Heart left ventricle (tissue), 16 donors: ENCODE results near the gene PLCD1. TPM values are rescaled to one million over a fixed set of nuclear protein-coding genes. Genes with fewer than 3 reads are reported as not detected.

ENCODE experiments used
- ATAC-seq, 4 donors: fragments of 200-7000 bp; cut with Tn5 transposase; one replicate each; pipeline ENCODE4 v1.9.1; 2020 to 2022; ENCODE audit warnings: moderate library complexity in 4 of 4, mild to moderate bottlenecking in 3 of 4, moderate number of reproducible peaks in 1 of 4
- DNase-seq, 5 donors: peaks; one replicate each; pipeline ENCODE4 v3.0.0-alpha.2; 2020
- H3K27ac ChIP-seq, 12 donors: fragments of 200-600 bp; sonication (generic) in 4 of 12; one replicate each; pipeline versions ENCODE4 v1.5.0 to v1.8.0; 2016 to 2022; ENCODE audit warnings: mild to moderate bottlenecking in 2 of 12
- H3K27me3 ChIP-seq, 9 donors: fragments of 200-600 bp; sonication (generic) in 2 of 9; one replicate each; pipeline versions ENCODE4 v1.5.1 to v1.8.0; 2016 to 2022; ENCODE audit warnings: mild to moderate bottlenecking in 3 of 9
- H3K36me3 ChIP-seq, 9 donors: fragments of 200-600 bp; sonication (generic) in 2 of 9; one replicate each; pipeline versions ENCODE4 v1.5.0 to v1.8.0; 2018 to 2022; ENCODE audit warnings: mild to moderate bottlenecking in 2 of 9
- H3K4me1 ChIP-seq, 12 donors: fragments of 200-600 bp; sonication (generic) in 4 of 12; one replicate each; pipeline versions ENCODE4 v1.5.0 to v1.8.0; 2016 to 2022; ENCODE audit warnings: mild to moderate bottlenecking in 3 of 12
- H3K4me3 ChIP-seq, 12 donors: fragments of 200-600 bp; sonication (generic) in 4 of 12; one replicate each; pipeline versions ENCODE4 v1.5.0 to v1.8.0; 2017 to 2022; ENCODE audit warnings: mild to moderate bottlenecking in 9 of 12, moderate library complexity in 4 of 12
- H3K9me3 ChIP-seq, 12 donors: fragments of 200-600 bp; sonication (generic) in 4 of 12; one replicate each; pipeline versions ENCODE4 v1.5.0 to v1.8.0; 2016 to 2022; ENCODE audit warnings: mild to moderate bottlenecking in 1 of 12
- POLR2A ChIP-seq, 2 donors: fragments of 450-650 bp; IDR thresholded peaks; one replicate each; pipeline ENCODE4 v1.6.1; 2017; ENCODE audit warnings: antibody characterized with exemption in 2 of 2, mild to moderate bottlenecking in 2 of 2, moderate library complexity in 2 of 2
- WGBS, 4 donors: extraction: QIAGEN DNeasy Blood & Tissue Kit in 2 of 4; methylation state at CpG; one replicate each; pipeline versions ENCODE4 v1.1.5 to v1.1.7; 2013 to 2018; 5-methylcytosine and 5-hydroxymethylcytosine counted together
- intact Hi-C, 10 donors: fragments of 100-400 bp; cut with DNase I; formaldehyde crosslinking; loops; one replicate each; pipeline versions ENCODE4 v1.11.1 to v1.14.2; 2022
- polyA plus RNA-seq, 2 donors: library from polyadenylated mRNA; stranded (reverse); fragments of 200-250 nt; gene quantifications; one replicate each; pipeline ENCODE4 v1.2.3, GENCODE V29; 2013
- total RNA-seq, 9 donors: library from RNA; depleted of rRNA in 2 of 9; stranded (reverse); fragments of >200 nt in 2 of 9; fragmentation: NEBNext Ultra II Directional in 3 of 9; extraction: Animal tissue kit (Norgen Biotek cat#: 25700) in 3 of 9; gene quantifications; one replicate each; pipeline versions ENCODE4 v1.1.0 to v1.2.4, GENCODE V29; 2016 to 2023
- TF ChIP-seq, protein P1 (sequence below), 12 donors: fragments of 200-600 bp; sonication (generic) in 4 of 12; IDR thresholded peaks; one replicate each; pipeline versions ENCODE4 v1.5.0 to v1.8.0; 2018 to 2022; ENCODE audit warnings: antibody characterized with exemption in 12 of 12, mild to moderate bottlenecking in 5 of 12
- donor health status: ischemic (EF 13 %, LVEDD 7.1; RV severe dilation, severe dysfunction).
- donor health status: healthy with polysubstance abuse.
- donor health status: DM: no; HTN: yes; CAD: no.
- donor health status: DM: no; HTN: no; CAD: no.
- donor health status: ischemic (EF 25% LVEDD 6.9; RV normal size, moderate dysfunction).
- donor health status: ischemic (EF 25% LVEDD 5.7; RV mildly dilated, moderate dysfunction).
- donor health status: healthy.
- donor health status: DM: yes; HTN: yes; CAD: no.
- donor health status: ischemic (EF 35%, LVEDD 5.7; RV mildly dilated, moderate dysfunction).
- donor health status: nonischemic (EF 11% LVEDD 7.7; RV severe dilation, severe dysfunction).
- donor health status: DM: yes; HTN: yes; CAD: no.
- donor health status: PGD.
- donor health status: ischemic (EF 29% LVEDD 5.4; RV normal size, mild dysfunction).
- donor health status: nonischemic (EF 23%, LVEDD 6.1; RV moderate dilation, normal function).

Gene PLCD1
- total and polyA plus RNA-seq, 11 donors, result 8.1 to 14.9 (median 11.6) TPM

DNA sequence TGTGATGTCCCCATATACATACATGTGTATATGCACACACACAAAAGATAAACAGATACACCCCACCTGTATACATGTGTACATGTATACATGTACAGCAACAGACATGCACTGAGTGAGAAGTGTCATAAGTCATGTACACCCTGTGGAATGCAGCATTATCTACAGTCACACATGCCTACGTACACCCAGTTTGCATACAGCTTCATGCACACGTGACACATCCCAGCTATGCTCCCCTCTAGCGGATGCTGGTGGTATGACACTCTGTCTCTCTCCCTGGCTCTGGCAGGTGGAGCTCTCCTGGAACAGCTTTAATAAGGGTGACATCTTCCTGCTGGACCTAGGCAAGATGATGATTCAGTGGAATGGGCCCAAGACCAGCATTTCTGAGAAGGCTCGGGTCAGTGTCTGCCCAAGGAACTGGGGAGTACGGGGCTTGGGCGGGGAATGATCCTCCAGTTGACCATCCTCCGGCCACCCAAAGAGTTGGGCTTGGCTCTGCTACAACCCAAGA is 32.6 kb downstream of the PLCD1 start:
- Histone ChIP-seq H3K4me1 (peaks cover 0 to 55% (median 24%) of the 10 kb centered on the region in 12 donors), H3K4me3 (no peak overlapping the region), H3K36me3 (peaks cover 0 to 10% (median 2%) of the 10 kb centered on the region in 9 donors), H3K27me3 (no peaks in the 10 kb centered on the region), H3K9me3 (no peaks in the 10 kb centered on the region), H3K27ac (no peak overlapping the region)
- ATAC-seq (peak in 2 of 4 donors; percentile 13 to 25), DNase-seq (peak in 3 of 5 donors; percentile 62 to 70 (median 65))
- 0 to 58% (median 32%) methylated on average over 3 to 7 of the region's 7 CpGs for WGBS, 4 donors
- intact Hi-C loops, result no loop called here
- TF ChIP-seq, protein P1, sequence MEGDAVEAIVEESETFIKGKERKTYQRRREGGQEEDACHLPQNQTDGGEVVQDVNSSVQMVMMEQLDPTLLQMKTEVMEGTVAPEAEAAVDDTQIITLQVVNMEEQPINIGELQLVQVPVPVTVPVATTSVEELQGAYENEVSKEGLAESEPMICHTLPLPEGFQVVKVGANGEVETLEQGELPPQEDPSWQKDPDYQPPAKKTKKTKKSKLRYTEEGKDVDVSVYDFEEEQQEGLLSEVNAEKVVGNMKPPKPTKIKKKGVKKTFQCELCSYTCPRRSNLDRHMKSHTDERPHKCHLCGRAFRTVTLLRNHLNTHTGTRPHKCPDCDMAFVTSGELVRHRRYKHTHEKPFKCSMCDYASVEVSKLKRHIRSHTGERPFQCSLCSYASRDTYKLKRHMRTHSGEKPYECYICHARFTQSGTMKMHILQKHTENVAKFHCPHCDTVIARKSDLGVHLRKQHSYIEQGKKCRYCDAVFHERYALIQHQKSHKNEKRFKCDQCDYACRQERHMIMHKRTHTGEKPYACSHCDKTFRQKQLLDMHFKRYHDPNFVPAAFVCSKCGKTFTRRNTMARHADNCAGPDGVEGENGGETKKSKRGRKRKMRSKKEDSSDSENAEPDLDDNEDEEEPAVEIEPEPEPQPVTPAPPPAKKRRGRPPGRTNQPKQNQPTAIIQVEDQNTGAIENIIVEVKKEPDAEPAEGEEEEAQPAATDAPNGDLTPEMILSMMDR (IDR thresholded peaks at IDR 0.05), result peak; percentile 75 to 92 (median 84)
- TF ChIP-seq POLR2A (IDR thresholded peaks at IDR 0.05), result no peak

DNA sequence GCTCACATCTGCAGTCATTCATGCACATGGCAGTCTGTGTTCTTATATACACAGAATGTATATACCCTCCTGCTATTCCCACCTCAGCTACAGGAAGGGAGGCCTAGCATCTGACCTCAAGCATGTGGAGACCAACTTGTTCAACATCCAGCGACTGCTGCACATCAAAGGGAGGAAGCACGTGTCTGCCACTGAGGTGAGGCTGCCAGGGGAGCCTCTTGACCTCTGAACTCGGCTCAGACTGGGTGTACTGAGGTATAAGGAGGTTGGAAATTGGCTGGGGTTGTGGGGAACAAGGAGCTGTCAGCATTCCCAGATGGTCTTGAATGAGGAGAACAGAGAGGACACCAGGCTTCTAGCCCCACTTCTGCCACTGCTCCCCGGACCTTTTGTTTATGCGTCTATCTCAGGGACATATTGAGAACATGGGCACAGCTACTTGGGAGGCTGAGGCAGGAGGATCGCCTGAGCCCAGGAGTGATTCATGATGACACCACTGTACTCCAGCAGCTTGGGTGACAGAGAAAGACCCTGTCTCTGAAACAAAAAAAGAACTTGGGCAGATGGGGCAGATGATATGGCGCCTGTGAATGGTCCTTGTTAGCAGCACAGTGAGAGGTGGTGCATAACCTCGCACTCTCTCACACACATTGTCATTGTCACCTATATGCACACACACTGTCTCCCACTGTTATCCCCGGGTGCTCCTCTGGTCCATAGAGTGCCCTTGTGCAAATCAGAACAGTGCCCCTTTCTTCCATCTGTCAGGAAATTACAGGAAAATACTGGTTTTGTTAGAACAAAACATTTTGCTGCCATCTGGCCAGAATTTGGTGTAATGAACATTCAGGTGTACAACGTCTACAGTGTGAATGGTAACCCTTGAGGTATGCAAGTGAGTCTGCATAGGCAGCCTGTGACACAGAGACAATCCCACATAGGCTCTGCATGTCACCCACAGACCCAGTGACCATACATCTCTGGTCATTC is 33.5 kb downstream of the PLCD1 start:
- ATAC-seq (no peak), DNase-seq (peak in 1 of 5 donors; percentile 15)
- peaks cover 0 to 3% (median 0%) of the 10 kb centered on the region in 9 donors for H3K36me3 ChIP-seq
- TF ChIP-seq, protein P1 (IDR thresholded peaks at IDR 0.05), result no peak
- no peak for TF ChIP-seq POLR2A (IDR thresholded peaks at IDR 0.05)
- no peak overlapping the region for H3K4me3 ChIP-seq
- H3K9me3 ChIP-seq, result no peaks in the 10 kb centered on the region
- H3K27me3 ChIP-seq, result no peaks in the 10 kb centered on the region
- 88 to 92% (median 89%) methylated on average over 10 of the region's 10 CpGs for WGBS, 4 donors
- peaks cover 0 to 55% (median 24%) of the 10 kb centered on the region in 12 donors for H3K4me1 ChIP-seq
- H3K27ac ChIP-seq, result no peak overlapping the region
- intact Hi-C loops, result loop anchor here in 1 of 10 donors (2.0 kb wide), 1 partner anchor 141 kb away; no protein-coding TSS in a partner anchor

DNA sequence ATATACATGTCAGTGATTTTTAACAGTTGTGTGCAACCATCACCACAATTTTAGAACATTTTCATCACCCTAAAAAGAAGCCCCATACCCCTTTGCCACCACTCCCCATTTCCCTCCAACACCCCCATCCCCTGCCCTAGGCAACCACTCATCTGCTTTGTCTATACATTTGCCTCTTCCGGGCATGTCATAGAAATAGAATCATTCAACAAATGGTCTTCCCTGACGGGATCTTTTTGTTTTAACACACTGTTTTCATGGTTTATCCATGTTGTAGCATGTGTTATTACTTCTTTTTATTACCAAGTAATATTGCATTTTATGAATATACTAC is 34.8 kb downstream of the PLCD1 start:
- Histone ChIP-seq H3K27ac (peak overlapping the region in 10 of 12 donors; percentile 63 to 94 (median 81)), H3K36me3 (no peaks in the 10 kb centered on the region), H3K4me1 (peaks cover 0 to 51% (median 24%) of the 10 kb centered on the region in 12 donors), H3K9me3 (no peaks in the 10 kb centered on the region), H3K4me3 (peak overlapping the region; percentile 29 to 69 (median 65)), H3K27me3 (no peaks in the 10 kb centered on the region)
- TF ChIP-seq, protein P1 (IDR thresholded peaks at IDR 0.05), result no peak
- no peak for TF ChIP-seq POLR2A (IDR thresholded peaks at IDR 0.05)
- ATAC-seq (no peak), DNase-seq (no peak)
- intact Hi-C loops, result loop anchor here in 1 of 10 donors (2.0 kb wide), 1 partner anchor 140 kb away; no protein-coding TSS in a partner anchor
- 50 to 57% (median 54%) methylated on average over 2 of the region's 2 CpGs for WGBS, 4 donors
